ENCODE data around the gene RCAN3. TPM values are rescaled to one million over a fixed set of nuclear protein-coding genes. Genes with fewer than 3 reads are reported as not detected.

The RCAN3 gene
- total and polyA plus RNA-seq, 2 of the 13 experiments (the other 11 are each of a cell fraction or from before 2014, with no cell fraction given) = 12.2 to 13.3 TPM

DNA sequence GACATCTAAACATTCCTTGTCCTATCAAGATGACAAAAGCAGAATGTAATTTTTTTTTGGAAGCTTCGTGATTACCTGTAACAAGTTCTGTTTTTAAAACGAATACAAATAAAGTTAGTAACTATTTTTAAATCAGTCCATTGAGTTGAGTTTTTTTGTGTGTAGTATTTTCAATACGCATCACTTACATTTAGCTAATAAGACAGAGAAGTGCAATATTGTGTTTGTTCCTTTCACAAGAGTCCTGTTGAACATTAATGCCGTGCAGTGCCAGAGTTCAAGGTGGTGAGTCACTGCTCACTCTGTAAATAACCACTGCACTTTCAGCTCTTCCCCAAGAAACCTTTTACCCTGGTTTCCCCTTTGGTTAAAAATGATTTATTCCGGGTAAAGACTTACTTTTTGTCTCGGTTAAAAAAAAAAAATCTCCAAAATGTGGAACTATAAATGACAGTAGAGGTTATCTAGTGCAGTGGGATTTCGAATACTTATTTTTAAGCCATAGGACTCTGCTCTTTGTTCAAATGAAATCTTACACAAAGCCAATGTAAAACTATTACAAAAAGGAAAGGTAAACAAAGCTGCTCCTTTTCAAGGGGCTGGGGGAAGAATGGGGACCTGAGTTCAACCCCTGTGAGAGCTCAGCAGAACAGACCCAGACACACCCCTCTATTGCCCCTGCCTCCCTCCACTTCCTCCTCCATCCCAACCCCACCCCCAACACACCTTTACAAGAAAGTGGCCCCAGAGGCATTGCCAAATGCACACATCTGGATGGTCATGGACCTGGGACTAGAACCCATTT, 38.5 kb downstream of the RCAN3 start (continued):
- TF ChIP-seq, protein P1, sequence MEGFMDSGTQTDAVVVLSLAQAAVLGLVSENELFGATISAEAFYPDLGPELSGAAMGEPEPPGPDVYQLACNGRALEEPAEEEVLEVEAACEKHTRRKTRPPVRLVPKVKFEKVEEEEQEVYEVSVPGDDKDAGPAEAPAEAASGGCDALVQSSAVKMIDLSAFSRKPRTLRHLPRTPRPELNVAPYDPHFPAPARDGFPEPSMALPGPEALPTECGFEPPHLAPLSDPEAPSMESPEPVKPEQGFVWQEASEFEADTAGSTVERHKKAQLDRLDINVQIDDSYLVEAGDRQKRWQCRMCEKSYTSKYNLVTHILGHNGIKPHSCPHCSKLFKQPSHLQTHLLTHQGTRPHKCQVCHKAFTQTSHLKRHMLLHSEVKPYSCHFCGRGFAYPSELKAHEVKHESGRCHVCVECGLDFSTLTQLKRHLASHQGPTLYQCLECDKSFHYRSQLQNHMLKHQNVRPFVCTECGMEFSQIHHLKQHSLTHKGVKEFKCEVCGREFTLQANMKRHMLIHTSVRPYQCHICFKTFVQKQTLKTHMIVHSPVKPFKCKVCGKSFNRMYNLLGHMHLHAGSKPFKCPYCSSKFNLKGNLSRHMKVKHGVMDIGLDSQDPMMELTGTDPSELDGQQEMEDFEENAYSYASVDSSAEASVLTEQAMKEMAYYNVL (CRISPR knock-in tag; IDR thresholded peaks at IDR 0.05; ENCODE audit: borderline replicate concordance) = peak; percentile 69; the same call in 1 of the 2 replicates
- TF ChIP-seq HOXA9 (CRISPR knock-in tag; IDR thresholded peaks at IDR 0.05; ENCODE audit: borderline replicate concordance) (no peak), EP300 (IDR thresholded peaks at IDR 0.05; ENCODE audit: low read depth in 2 of 2, low read length in 2 of 2) (peak; percentile 71 to 91), EP300 (CRISPR knock-in tag; IDR thresholded peaks at IDR 0.05; ENCODE audit: borderline replicate concordance) (peak; percentile 59; the same call in 1 of the 2 replicates), SNAPC2 (CRISPR knock-in tag; IDR thresholded peaks at IDR 0.05) (peak; percentile 76; the same call in 1 of the 2 replicates), CREM (IDR thresholded peaks at IDR 0.05) (peak; percentile 81), CREM (CRISPR knock-in tag; IDR thresholded peaks at IDR 0.05) (no peak), JUN (CRISPR knock-in tag; IDR thresholded peaks at IDR 0.05) (peak; percentile 89), SMYD3 (CRISPR knock-in tag; IDR thresholded peaks at IDR 0.05) (0 out of 2 replicates have a peak, but pooled peaks have one; percentile 47), TRIM24 (CRISPR knock-in tag; IDR thresholded peaks at IDR 0.05) (no peak), THAP11 (CRISPR knock-in tag; IDR thresholded peaks at IDR 0.05) (peak; percentile 58), MTA1 (CRISPR knock-in tag; IDR thresholded peaks at IDR 0.05; ENCODE audit: borderline replicate concordance) (peak; percentile 65; the same call in 1 of the 2 replicates), FOXA1 (IDR thresholded peaks at IDR 0.05) (0 out of 2 replicates have a peak, but pooled peaks have one; percentile 36), FOXA1 (CRISPR knock-in tag; IDR thresholded peaks at IDR 0.05) (peak; percentile 94)
- TF ChIP-seq, protein P2, sequence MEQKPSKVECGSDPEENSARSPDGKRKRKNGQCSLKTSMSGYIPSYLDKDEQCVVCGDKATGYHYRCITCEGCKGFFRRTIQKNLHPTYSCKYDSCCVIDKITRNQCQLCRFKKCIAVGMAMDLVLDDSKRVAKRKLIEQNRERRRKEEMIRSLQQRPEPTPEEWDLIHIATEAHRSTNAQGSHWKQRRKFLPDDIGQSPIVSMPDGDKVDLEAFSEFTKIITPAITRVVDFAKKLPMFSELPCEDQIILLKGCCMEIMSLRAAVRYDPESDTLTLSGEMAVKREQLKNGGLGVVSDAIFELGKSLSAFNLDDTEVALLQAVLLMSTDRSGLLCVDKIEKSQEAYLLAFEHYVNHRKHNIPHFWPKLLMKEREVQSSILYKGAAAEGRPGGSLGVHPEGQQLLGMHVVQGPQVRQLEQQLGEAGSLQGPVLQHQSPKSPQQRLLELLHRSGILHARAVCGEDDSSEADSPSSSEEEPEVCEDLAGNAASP (CRISPR knock-in tag; IDR thresholded peaks at IDR 0.05; ENCODE audit: borderline replicate concordance) = peak; percentile 79
- TF ChIP-seq, protein P3, sequence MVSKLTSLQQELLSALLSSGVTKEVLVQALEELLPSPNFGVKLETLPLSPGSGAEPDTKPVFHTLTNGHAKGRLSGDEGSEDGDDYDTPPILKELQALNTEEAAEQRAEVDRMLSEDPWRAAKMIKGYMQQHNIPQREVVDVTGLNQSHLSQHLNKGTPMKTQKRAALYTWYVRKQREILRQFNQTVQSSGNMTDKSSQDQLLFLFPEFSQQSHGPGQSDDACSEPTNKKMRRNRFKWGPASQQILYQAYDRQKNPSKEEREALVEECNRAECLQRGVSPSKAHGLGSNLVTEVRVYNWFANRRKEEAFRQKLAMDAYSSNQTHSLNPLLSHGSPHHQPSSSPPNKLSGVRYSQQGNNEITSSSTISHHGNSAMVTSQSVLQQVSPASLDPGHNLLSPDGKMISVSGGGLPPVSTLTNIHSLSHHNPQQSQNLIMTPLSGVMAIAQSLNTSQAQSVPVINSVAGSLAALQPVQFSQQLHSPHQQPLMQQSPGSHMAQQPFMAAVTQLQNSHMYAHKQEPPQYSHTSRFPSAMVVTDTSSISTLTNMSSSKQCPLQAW (CRISPR knock-in tag; IDR thresholded peaks at IDR 0.05) = no peak
- TF ChIP-seq, protein P4, sequence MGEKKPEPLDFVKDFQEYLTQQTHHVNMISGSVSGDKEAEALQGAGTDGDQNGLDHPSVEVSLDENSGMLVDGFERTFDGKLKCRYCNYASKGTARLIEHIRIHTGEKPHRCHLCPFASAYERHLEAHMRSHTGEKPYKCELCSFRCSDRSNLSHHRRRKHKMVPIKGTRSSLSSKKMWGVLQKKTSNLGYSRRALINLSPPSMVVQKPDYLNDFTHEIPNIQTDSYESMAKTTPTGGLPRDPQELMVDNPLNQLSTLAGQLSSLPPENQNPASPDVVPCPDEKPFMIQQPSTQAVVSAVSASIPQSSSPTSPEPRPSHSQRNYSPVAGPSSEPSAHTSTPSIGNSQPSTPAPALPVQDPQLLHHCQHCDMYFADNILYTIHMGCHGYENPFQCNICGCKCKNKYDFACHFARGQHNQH (CRISPR knock-in tag; IDR thresholded peaks at IDR 0.05) = 0 out of 2 replicates have a peak, but pooled peaks have one; percentile 31
- TF ChIP-seq, protein P5, sequence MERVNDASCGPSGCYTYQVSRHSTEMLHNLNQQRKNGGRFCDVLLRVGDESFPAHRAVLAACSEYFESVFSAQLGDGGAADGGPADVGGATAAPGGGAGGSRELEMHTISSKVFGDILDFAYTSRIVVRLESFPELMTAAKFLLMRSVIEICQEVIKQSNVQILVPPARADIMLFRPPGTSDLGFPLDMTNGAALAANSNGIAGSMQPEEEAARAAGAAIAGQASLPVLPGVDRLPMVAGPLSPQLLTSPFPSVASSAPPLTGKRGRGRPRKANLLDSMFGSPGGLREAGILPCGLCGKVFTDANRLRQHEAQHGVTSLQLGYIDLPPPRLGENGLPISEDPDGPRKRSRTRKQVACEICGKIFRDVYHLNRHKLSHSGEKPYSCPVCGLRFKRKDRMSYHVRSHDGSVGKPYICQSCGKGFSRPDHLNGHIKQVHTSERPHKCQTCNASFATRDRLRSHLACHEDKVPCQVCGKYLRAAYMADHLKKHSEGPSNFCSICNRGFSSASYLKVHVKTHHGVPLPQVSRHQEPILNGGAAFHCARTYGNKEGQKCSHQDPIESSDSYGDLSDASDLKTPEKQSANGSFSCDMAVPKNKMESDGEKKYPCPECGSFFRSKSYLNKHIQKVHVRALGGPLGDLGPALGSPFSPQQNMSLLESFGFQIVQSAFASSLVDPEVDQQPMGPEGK (CRISPR knock-in tag; IDR thresholded peaks at IDR 0.05) = peak; percentile 84
- TF ChIP-seq, protein P6, sequence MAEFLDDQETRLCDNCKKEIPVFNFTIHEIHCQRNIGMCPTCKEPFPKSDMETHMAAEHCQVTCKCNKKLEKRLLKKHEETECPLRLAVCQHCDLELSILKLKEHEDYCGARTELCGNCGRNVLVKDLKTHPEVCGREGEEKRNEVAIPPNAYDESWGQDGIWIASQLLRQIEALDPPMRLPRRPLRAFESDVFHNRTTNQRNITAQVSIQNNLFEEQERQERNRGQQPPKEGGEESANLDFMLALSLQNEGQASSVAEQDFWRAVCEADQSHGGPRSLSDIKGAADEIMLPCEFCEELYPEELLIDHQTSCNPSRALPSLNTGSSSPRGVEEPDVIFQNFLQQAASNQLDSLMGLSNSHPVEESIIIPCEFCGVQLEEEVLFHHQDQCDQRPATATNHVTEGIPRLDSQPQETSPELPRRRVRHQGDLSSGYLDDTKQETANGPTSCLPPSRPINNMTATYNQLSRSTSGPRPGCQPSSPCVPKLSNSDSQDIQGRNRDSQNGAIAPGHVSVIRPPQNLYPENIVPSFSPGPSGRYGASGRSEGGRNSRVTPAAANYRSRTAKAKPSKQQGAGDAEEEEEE (CRISPR knock-in tag; IDR thresholded peaks at IDR 0.05; ENCODE audit: borderline replicate concordance) = no peak

Data from HepG2 (cell line).